Activated CD8-positive, alpha-beta memory T cell treated with anti-CD3 and anti-CD28 coated beads for 24 hours (primary cell): ENCODE measurements around the gene TTLL4.

ENCODE experiments used
- DNase-seq: peaks from one replicate; pipeline ENCODE4 v3.0.0-alpha.2; 2020

The TTLL4 gene

GRCh38 chr2:218785103-218785502 lies 74.5 kb downstream of the TTLL4 start:
- DNase-seq = no peak

GRCh38 chr2:218786133-218786532 lies 75.5 kb downstream of the TTLL4 start:
- no peak for DNase-seq

- no peak for DNase-seq
These were observed 78.1 kb downstream of the TTLL4 start for GRCh38 chr2:218788529-218789255.

- no peak for DNase-seq
These were observed 81.8 kb downstream of the TTLL4 start for GRCh38 chr2:218792433-218792832.

- no peak for DNase-seq
These were observed 86.1 kb downstream of the TTLL4 start for GRCh38 chr2:218796691-218797090.

GRCh38 chr2:218798767-218799504 lies 88.3 kb downstream of the TTLL4 start:
- DNase-seq = peak; percentile 41

GRCh38 chr2:218799990-218800389 lies 89.4 kb downstream of the TTLL4 start:
- no peak for DNase-seq

- DNase-seq = no peak
These were observed 91.9 kb downstream of the TTLL4 start for GRCh38 chr2:218802386-218802994.

- no peak for DNase-seq
These were observed 94.2 kb downstream of the TTLL4 start for GRCh38 chr2:218804817-218805216.
